Activated CD8-positive, alpha-beta T cell treated with anti-CD3 and anti-CD28 coated beads for 36 hours (primary cell): ENCODE results near the gene FBXW7. TPM values are rescaled to one million over a fixed set of nuclear protein-coding genes. Genes with fewer than 3 reads are reported as not detected.

ENCODE experiments used
- ATAC-seq: fragments of 200-7000 bp; cut with Tn5 transposase; one replicate; pipeline ENCODE4 v1.10.0; 2021; ENCODE audit warnings: mild to moderate bottlenecking, moderate library complexity
- CTCF ChIA-PET: fragments of 350-600 bp; sonication (Branson Sonifier 250); formaldehyde crosslinking; loops from one replicate; lab custom pipeline; 2021; ENCODE audit warnings: antibody characterized with exemption; lab: Charles Lee
- POLR2A ChIA-PET: fragments of 350-600 bp; sonication (Branson Sonifier 250); formaldehyde crosslinking; loops from one replicate; lab custom pipeline; 2021; ENCODE audit warnings: antibody characterized with exemption; lab: Charles Lee
- DNase-seq: peaks from one replicate; pipeline ENCODE4 v3.0.0-alpha.2; 2020
- H3K27ac Mint-ChIP-seq: one replicate; pipeline ENCODE4 v1.8.0; 2021; ENCODE audit warnings: mild to moderate bottlenecking, mixed read lengths
- H3K27me3 Mint-ChIP-seq: one replicate; pipeline ENCODE4 v1.8.0; 2021; ENCODE audit warnings: mixed read lengths
- H3K36me3 Mint-ChIP-seq: one replicate; pipeline ENCODE4 v1.8.0; 2021; ENCODE audit warnings: low read depth, mixed read lengths
- H3K4me1 Mint-ChIP-seq: one replicate; pipeline ENCODE4 v1.8.0; 2021; ENCODE audit warnings: low read depth, mixed read lengths
- H3K4me3 Mint-ChIP-seq: one replicate; pipeline ENCODE4 v1.8.0; 2021; ENCODE audit warnings: mild to moderate bottlenecking, moderate library complexity, mixed read lengths
- H3K9me3 Mint-ChIP-seq: one replicate; pipeline ENCODE4 v1.8.0; 2021; ENCODE audit warnings: mixed read lengths
- CTCF ChIP-seq: fragments of 200-600 bp; IDR thresholded peaks from one replicate; pipeline ENCODE4 v1.8.0; 2022; ENCODE audit warnings: antibody characterized with exemption, mild to moderate bottlenecking
- intact Hi-C: fragments of 100-400 bp; cut with micrococcal nuclease; formaldehyde crosslinking; loops from one replicate; pipeline ENCODE4 v1.10.0; 2022
- total RNA-seq, 2 experiments: library from RNA; stranded (reverse); gene quantifications; one replicate each; pipeline ENCODE4 v1.2.3, GENCODE V29; 2021

Gene FBXW7
- total RNA-seq, 2 experiments from 2014 or later, result 32.6 to 35.1 TPM

- CTCF ChIA-PET, result no interaction called here
- Mint-ChIP-seq H3K9me3 (no peaks in the 10 kb centered on the region), H3K27ac (no peak overlapping the region), H3K4me1 (no peaks in the 10 kb centered on the region), H3K4me3 (no peak overlapping the region), H3K27me3 (no peaks in the 10 kb centered on the region), H3K36me3 (peaks cover 36% of the 10 kb centered on the region)
- intact Hi-C loops, result no loop called here
- ATAC-seq (no peak), DNase-seq (no peak)
- POLR2A ChIA-PET, result no interaction called here
- no peak for TF ChIP-seq CTCF
Observed at GRCh38 chr4:152321398-152321797, 214.5 kb downstream of the FBXW7 start.

GRCh38 chr4:152316969-152317368 lies 218.9 kb downstream of the FBXW7 start:
- ChIA-PET CTCF (no interaction called here), POLR2A (no interaction called here)
- no peak for TF ChIP-seq CTCF
- Mint-ChIP-seq H3K27me3 (no peaks in the 10 kb centered on the region), H3K36me3 (peaks cover 6% of the 10 kb centered on the region), H3K27ac (no peak overlapping the region), H3K4me1 (no peaks in the 10 kb centered on the region), H3K9me3 (no peaks in the 10 kb centered on the region), H3K4me3 (no peak overlapping the region)
- ATAC-seq, result no peak
- no peak for DNase-seq
- intact Hi-C loops, result no loop called here

GRCh38 chr4:152310257-152310656 lies 225.6 kb downstream of the FBXW7 start:
- Mint-ChIP-seq H3K4me1 (no peaks in the 10 kb centered on the region), H3K27me3 (no peaks in the 10 kb centered on the region), H3K36me3 (no peaks in the 10 kb centered on the region), H3K27ac (no peak overlapping the region), H3K4me3 (no peak overlapping the region), H3K9me3 (no peaks in the 10 kb centered on the region)
- no peak for TF ChIP-seq CTCF
- intact Hi-C loops, result no loop called here
- ATAC-seq (no peak), DNase-seq (no peak)
- POLR2A ChIA-PET, result no interaction called here
- CTCF ChIA-PET, result no interaction called here

GRCh38 chr4:152309418-152309817 lies 226.5 kb downstream of the FBXW7 start:
- Mint-ChIP-seq H3K27ac (no peak overlapping the region), H3K27me3 (no peaks in the 10 kb centered on the region), H3K4me3 (no peak overlapping the region), H3K36me3 (no peaks in the 10 kb centered on the region), H3K9me3 (no peaks in the 10 kb centered on the region), H3K4me1 (no peaks in the 10 kb centered on the region)
- intact Hi-C loops, result no loop called here
- no peak for TF ChIP-seq CTCF
- DNase-seq (no peak), ATAC-seq (no peak)
- ChIA-PET CTCF (no interaction called here), POLR2A (no interaction called here)

- Mint-ChIP-seq H3K9me3 (no peaks in the 10 kb centered on the region), H3K36me3 (no peaks in the 10 kb centered on the region), H3K27me3 (no peaks in the 10 kb centered on the region), H3K4me3 (no peak overlapping the region), H3K4me1 (no peaks in the 10 kb centered on the region), H3K27ac (no peak overlapping the region)
- DNase-seq, result no peak
- intact Hi-C loops, result no loop called here
- TF ChIP-seq CTCF, result no peak
- ChIA-PET CTCF (no interaction called here), POLR2A (no interaction called here)
- ATAC-seq, result no peak
Observed at GRCh38 chr4:152308951-152309350, 226.9 kb downstream of the FBXW7 start.
